Activated CD8-positive, alpha-beta memory T cell treated with anti-CD3 and anti-CD28 coated beads, Interleukin-2, amount 50 U/mL, for 1 hour (primary cell): Measurements from ENCODE around the gene CRADD.
"Not testable (repeated sequence)": the region's sequence is repeated elsewhere in the genome, so short reads cannot be mapped to it uniquely, and the experiment has no call there.

ENCODE experiments used
- DNase-seq: peaks from one replicate; pipeline ENCODE4 v3.0.0-alpha.2; 2020; ENCODE audit errors: extremely low read depth

CRADD gene

DNA sequence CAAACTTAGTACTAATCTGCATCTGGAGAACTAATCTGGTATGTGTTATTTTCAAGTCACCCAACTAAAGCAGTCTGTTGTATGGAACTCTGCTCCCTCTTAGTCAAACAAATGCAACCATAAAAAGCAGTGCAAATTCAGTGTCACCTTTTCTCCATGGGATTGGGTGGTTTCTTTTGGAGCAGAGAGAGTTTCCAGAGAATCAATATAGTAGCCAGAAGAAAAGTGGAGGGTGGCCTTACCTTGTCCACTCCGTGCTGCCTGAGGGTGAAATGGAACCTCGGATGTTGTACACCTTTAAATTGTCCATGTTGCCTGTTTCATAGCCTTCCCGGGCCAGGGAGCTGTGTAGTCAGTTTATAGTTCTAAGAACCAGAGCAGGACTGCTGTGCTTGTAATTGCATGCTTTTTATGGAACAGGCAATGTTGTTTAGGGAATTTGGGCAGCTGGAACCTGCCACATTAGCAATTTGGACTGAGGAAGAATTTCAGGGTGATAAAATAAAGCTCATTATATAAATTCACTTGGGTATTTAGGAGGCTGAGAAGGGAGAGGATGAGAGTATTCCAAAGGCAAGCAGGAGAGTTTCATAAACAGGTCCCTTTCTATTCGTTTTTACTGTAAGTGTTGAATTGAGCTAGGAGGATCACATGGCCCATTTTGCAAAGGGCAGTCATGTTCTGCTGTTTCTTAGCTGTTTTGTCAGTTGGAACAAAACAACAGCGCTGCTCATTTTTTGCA is 60.5 kb downstream of the CRADD start:
- no peak for DNase-seq

- DNase-seq, result no peak
These were observed 61.3 kb downstream of the CRADD start for GRCh38 chr12:93738199-93739058.

DNA sequence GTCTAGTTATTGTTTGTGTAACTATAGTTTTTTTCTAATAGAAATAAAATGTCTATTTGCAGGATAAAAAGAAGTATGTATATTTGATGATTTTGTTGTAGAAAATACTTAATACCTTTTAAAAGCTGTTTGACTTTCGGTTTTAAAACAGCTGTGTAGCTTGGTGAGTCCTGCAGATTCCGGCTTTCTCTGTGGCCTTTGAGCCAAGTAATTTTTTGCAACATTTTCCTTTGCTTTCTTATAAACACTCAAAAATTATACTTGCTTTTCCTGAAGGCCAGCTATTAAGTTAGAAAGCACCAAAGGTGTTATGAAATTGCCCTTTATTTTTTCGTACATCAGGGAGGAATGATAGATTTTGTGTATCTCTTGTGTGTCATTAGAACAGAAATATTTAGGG is 63.6 kb downstream of the CRADD start:
- DNase-seq, result no peak

- DNase-seq, result no peak
These were observed 64.5 kb downstream of the CRADD start for GRCh38 chr12:93741659-93742109.

DNA sequence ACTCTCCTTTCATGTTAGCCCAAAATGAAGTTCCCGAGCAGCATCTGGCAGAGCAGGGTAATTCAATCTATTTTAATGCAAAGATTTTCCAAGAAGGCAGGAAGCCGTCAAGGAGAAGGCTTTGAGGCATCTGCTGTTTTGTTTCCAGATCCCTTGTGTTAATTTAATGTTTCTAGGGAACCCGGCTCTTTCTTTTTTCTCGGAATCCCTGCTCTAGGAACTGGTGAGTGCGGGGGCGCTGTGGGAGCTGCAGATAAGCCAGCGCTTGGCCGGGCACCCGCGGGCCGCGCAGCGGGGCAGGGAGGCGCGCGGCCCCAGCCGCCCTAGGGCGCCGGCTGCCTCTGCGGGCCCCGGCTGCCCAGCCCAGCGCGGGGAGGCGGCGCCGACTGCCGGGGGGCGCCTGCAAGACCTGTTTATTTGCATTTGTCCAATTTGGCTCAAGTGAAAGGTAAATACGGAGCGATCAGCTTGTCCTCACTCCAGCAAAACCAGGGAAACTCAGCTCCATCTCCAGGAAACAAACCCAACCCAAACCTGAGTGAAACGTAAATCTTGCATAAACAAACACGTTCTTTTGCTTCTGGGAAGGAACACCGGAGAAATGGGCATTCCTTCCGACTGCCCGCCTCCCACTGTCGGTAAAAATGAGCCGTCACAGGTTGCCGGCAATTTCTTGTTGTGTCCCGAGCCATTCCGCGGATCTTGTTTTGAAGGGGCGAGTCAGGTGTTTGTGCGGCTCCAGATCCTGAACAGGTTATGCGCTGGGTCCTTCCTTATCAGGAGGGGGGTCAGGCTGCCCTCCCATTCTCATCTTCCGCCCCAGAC is 65.1 kb downstream of the CRADD start:
- DNase-seq, result no peak

DNA sequence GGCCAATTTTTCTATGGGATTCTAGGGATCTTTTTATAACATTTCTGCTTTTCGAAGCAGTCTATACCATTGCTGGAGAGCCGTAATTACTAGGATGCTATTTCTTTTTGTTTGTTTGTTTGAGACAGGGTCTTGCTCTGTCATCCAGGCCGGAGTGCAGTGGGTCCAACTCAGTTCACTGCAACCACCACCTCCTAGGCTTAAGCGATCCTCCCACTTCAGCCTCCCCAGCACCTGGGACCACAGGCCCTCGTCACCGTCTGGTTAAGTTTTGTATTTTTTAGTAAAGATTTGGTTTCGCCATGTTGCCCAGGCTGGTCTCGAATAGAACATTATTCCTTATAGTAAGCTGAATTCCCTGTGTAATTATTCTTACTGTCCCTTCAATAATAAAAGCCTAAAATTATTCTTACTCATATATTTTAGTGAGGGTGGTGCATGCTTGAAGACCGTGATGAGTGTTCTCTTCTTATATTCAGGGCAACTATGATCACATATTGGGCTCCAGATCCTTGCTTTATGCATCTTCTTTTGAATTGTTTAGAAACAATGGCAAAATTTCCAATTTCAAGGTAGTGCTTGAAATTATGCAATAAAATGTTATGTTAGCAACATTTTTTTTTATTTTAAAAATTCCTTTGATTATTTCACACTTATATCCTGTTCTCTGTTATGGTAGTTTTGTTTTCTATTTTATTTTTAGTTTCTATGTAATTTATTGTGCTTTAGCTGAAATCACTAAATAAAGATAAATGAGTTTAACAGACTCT is 66.2 kb downstream of the CRADD start:
- no peak for DNase-seq

GRCh38 chr12:93743999-93744689 is 67.0 kb downstream of the CRADD start:
- no peak for DNase-seq

GRCh38 chr12:93745286-93745685 is 68.1 kb downstream of the CRADD start:
- no peak for DNase-seq

GRCh38 chr12:93746572-93747168 is 69.5 kb downstream of the CRADD start:
- DNase-seq, result no peak

DNA sequence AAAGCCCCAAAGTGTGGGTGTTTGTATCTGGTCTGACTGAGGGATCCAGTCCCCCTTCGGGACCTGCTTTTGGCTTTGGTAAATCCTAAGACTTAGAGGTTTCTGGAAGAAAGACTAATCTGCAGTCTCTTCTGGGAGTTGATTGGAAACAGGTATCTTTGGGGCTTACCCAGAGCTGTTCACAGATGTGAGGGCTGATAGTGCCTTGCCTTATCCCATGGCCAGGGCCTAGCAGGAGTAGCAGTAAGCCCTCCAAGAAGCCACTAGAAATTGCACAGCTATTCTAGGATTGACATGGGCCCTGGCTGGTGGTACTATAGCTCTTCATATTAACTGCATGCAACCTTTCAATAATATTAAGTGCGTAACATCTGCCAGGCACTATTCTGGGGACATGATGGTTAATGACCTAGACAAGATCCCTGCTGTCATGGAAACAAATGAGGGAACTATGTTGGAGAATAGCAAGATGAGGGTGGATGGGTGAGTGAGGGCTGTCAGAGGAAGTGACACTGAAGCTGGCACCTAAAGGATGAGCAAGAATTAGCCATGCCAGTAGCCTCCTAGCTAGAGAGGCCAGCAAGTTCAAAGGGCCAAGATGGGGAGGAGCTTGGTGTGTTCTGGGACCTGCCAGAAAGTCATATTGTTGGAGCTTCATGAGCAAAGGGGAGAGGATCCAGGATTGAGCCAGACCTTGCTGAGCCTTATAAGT is 71.7 kb downstream of the CRADD start:
- DNase-seq, result no peak

GRCh38 chr12:93749515-93749914 is 72.3 kb downstream of the CRADD start:
- DNase-seq, result no peak

DNA sequence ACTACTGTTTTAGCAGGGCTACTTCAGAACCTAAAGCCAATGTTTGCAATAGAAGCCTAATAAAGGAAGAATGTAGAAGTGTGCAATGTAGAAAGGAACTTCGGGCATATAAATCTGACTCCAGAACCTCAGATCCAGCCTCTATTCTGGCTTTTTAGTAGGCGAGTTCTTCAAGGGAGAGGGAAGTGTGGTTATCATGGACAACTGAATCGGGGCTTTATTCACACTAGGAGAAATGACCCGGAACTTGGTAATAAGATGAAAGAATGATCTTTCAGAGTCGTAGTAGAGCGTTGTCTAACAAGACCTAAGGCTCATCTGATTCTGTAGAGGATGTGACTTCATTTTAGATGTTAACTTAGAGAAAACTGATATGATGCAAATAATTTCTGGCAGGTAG is 72.9 kb downstream of the CRADD start:
- DNase-seq, result no peak

DNA sequence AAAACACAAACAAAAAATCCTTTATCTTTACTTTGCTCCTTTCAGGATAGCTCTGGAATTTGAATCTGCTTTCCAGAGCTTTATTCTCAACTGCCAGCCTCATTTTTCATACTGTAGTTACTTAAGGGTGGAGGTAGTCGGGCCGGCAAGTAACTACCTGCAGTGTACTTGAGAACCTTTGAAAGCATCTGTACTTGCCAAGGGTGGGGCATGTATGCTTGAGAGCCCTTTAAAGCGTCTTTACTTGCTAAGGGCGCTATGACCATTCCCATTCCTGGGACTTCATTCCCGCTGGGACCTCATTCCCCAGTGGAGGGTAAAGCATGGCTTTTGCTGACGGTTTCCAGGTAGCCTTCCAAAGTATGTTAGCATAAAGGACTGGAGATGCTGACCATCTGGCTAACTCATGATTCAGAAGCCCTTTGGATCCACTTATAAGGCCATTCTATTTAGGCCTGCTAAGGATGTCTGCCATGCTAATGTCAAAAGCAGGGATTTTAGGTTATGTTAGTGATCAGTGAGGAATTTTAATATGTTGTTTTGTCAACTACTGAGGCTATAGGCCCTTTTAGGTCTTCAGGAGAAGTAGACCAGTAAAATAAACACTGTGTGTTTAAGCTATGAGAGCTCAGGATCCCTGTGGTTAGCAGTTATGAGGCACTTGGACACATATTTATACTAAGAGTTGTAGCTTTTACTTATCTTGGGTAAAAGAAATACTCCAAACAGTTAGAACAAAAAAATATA is 74.9 kb downstream of the CRADD start:
- no peak for DNase-seq

DNA sequence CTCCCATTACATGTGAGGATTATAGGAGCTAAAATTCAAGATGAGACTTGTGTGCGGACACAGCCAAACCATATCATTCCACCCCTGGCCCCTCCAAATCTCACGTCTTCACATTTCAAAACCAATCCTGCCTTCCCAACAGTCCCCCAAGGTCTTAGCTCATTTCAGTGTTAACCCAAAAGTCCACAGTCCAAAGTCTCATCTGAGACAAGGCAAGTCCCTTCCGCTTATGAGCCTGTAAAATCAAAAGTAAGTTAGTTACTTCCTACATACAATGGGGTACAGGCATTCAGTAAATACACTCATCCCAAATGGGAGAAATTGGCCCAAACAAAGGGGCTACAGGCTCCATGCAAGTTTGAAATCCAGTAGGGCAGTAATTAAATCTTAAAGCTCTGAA is 76.1 kb downstream of the CRADD start:
- no peak for DNase-seq

DNA sequence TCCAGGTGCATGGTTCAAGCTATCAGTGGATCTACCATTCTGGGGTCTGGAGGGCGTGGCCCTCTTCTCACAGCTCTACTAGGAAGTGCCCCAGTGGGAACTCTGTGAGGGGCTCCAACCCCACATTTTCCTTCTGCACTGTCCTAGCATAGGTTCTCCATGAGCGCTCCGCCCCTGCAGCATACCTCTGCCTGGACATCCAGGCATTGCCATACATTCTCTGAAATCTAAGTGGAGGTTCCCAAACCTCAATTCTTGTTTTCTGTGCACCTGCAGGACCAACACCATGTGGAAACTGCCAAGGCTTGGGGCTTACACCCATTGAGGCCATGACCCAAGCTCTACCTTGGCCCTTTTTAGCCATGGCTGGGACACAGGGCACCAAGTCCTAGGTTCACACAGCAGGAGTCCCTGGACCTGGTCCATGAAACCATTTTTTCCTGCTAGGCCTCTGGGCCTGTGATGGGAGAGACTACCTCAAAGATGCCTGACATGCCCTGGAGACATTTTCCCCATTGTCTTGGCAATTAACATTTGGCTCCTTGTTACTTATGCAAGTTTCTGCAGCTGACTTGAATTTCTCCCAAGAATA is 76.8 kb downstream of the CRADD start:
- DNase-seq, result no peak

DNA sequence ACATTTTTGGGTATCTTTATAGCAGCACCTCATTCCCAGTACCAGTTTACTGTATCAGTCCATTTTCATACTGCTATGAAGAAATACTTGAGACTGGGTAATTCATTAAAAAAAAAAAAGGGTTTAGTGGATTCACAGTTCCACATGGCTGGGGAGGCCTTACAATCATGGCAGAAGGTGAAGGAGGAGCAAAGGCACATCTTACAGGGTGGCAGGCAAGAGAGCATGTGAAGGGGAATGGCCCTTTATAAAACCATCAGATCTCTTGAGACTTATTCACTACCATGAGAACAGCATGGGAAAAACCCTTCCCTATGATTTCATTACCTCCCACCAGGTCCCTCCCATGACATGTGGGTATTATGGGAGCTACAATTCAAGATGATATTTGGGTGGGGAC is 77.7 kb downstream of the CRADD start:
- DNase-seq, result not testable (repeated sequence)

- no peak for DNase-seq
These were observed 79.1 kb downstream of the CRADD start for GRCh38 chr12:93756288-93756687.

- DNase-seq, result no peak
These were observed 80.9 kb downstream of the CRADD start for GRCh38 chr12:93757792-93758694.
